SK-N-MC (cell line): ENCODE results near the gene RPS4Y2.

Experiments used
- EZH2 ChIP-seq: fragments of 200-600 bp; sonication (generic); IDR thresholded peaks from one replicate; pipeline ENCODE4 v1.6.1; 2017; ENCODE audit warnings: antibody characterized with exemption
- FOXP2 ChIP-seq: optimal IDR thresholded peaks from 2 replicates; pipeline ENCODE3; 2011; ENCODE audit warnings: mild to moderate bottlenecking, moderate library complexity; ENCODE audit not compliant: insufficient read depth; ENCODE audit errors: extremely low read length, control extremely low read depth
- POLR2AphosphoS5 ChIP-seq: IDR thresholded peaks from 2 replicates; pipeline ENCODE4 v1.6.1; 2012; ENCODE audit warnings: mild to moderate bottlenecking, low read depth, low read length, borderline replicate concordance

GRCh38 chrY:20798351-20799049, 42.6 kb downstream of the RPS4Y2 start:
- TF ChIP-seq EZH2 (no peak), POLR2AphosphoS5 (no peak), FOXP2 (no peak)
